K562 (cell line): ENCODE results near the gene RASSF7. TPM values are rescaled to one million over a fixed set of nuclear protein-coding genes. Genes with fewer than 3 reads are reported as not detected.

Source experiments
- ATAC-seq: fragments of 200-7000 bp; cut with Tn5 transposase; 3 replicates; pipeline ENCODE4 v1.9.1; 2020; ENCODE audit warnings: moderate library complexity
- BruUV-seq: library from RNA; stranded (reverse); fragments of 400-500 nt; replicated peaks from 2 replicates; lab custom pipeline; 2021; lab: Mats Ljungman, UMichigan
- CTCF ChIA-PET: fragments of 300-600 bp; formaldehyde crosslinking; extraction: SDS; loops from one replicate; lab custom pipeline; 2021; ENCODE audit warnings: low intra/inter-chr PET ratio; lab: Yijun Ruan, JAX
- POLR2A ChIA-PET: fragments of 300-600, 350-650 bp; sonication (Branson Sonifier 250); formaldehyde crosslinking; extraction: SDS; loops from one replicate; lab custom pipeline; 2021; ENCODE audit warnings: antibody characterized with exemption, inconsistent platforms; lab: Yijun Ruan, JAX
- DNase-seq, 4 experiments: peaks; one replicate each; pipeline versions ENCODE4 v3.0.0 to v3.0.0-alpha.2; 2011 to 2018; ENCODE audit warnings: low spot score in 3 of 4, mixed read lengths in 3 of 4; ENCODE audit errors: extremely low read depth in 1 of 4
- FAIRE-seq: peaks from 2 replicates; lab custom pipeline; 2011; peaks lifted over from hg19 to GRCh38; lab: Jason Lieb, UNC
- H2AFZ ChIP-seq: 2 replicates; pipeline ENCODE4 v1.6.0; 2011; ENCODE audit warnings: low read depth, low read length, control low read depth, inconsistent platforms
- H3K27ac ChIP-seq: fragments of 200-600 bp; 3 replicates; pipeline ENCODE4 v1.8.0; 2011; ENCODE audit warnings: low read depth, mild to moderate bottlenecking, control low read depth, inconsistent platforms, low read length, moderate library complexity, mixed read lengths; ENCODE audit errors: extremely low read depth
- H3K27me3 ChIP-seq, 2 experiments: fragments of 300-600 bp in 1 of 2; 2 replicates in 1 of 2; 3 replicates in 1 of 2; pipeline versions ENCODE4 v1.6.0 to v1.8.0; 2011; ENCODE audit warnings: inconsistent platforms in 2 of 2, low read length in 2 of 2, mild to moderate bottlenecking in 1 of 2, mixed read lengths in 1 of 2, moderate library complexity in 1 of 2; ENCODE audit not compliant: control insufficient read depth in 2 of 2, insufficient read depth in 2 of 2
- H3K36me3 ChIP-seq: fragments of 300-600 bp; 3 replicates; pipeline ENCODE4 v1.8.0; 2011; ENCODE audit warnings: mild to moderate bottlenecking, low read length, inconsistent platforms; ENCODE audit not compliant: control insufficient read depth, insufficient read depth
- H3K4me1 ChIP-seq, 2 experiments: fragments of 200-600 bp in 1 of 2; replicated peaks in 1 of 2; 2 replicates in 1 of 2; 3 replicates in 1 of 2; pipeline versions ENCODE4 v1.5.1 to v1.8.0; 2011; ENCODE audit warnings: inconsistent platforms in 2 of 2, low read length in 2 of 2, mild to moderate bottlenecking in 1 of 2, mixed read lengths in 1 of 2, moderate library complexity in 1 of 2; ENCODE audit not compliant: control insufficient read depth in 2 of 2, insufficient read depth in 2 of 2
- H3K4me2 ChIP-seq: 2 replicates; pipeline ENCODE4 v1.6.1; 2011; ENCODE audit warnings: low read length, control low read depth, inconsistent platforms, mixed read lengths; ENCODE audit not compliant: insufficient read depth
- H3K4me3 ChIP-seq: fragments of 200-600 bp; sonication (generic), shearing (Covaris generic); 2 replicates; pipeline ENCODE4 v1.5.1; 2016; ENCODE audit warnings: control low read depth, inconsistent platforms
- H3K79me2 ChIP-seq: fragments of 200-600 bp; 3 replicates; pipeline ENCODE4 v1.8.0; 2011; ENCODE audit warnings: low read length, inconsistent platforms; ENCODE audit not compliant: control insufficient read depth, insufficient read depth
- H3K9ac ChIP-seq, 2 experiments: 2 replicates each; pipeline versions ENCODE4 v1.6.0 to v1.6.1; 2011; ENCODE audit warnings: low read depth in 2 of 2, low read length in 2 of 2, control low read depth in 1 of 2, inconsistent platforms in 1 of 2, mild to moderate bottlenecking in 1 of 2, mixed read lengths in 1 of 2; ENCODE audit not compliant: insufficient read depth in 1 of 2
- H3K9me1 ChIP-seq: one replicate; pipeline ENCODE4 v1.6.0; 2011; ENCODE audit warnings: inconsistent platforms, mild to moderate bottlenecking, low read length, moderate library complexity; ENCODE audit not compliant: control insufficient read depth, insufficient read depth
- H3K9me3 ChIP-seq: replicated peaks from 2 replicates; pipeline ENCODE4 v1.5.1; 2011; ENCODE audit warnings: low read depth, low read length, inconsistent platforms; ENCODE audit not compliant: control insufficient read depth, insufficient read depth
- H4K20me1 ChIP-seq: replicated peaks from 2 replicates; pipeline ENCODE4 v1.6.1; 2011; ENCODE audit warnings: low read length, inconsistent platforms, mixed read lengths; ENCODE audit not compliant: control insufficient read depth, insufficient read depth
- CHAMP1 ChIP-seq: fragments of 450-650 bp; IDR thresholded peaks from 2 replicates; pipeline ENCODE4 v1.6.1; 2016; ENCODE audit warnings: mild to moderate bottlenecking
- DDX20 ChIP-seq: fragments of 450-650 bp; IDR thresholded peaks from 2 replicates; pipeline ENCODE4 v1.6.1; 2016; ENCODE audit warnings: missing genetic modification characterization, low read depth, mild to moderate bottlenecking, missing compliant biosample characterization, moderate library complexity
- DIDO1 ChIP-seq: fragments of 450-650 bp; IDR thresholded peaks from 2 replicates; pipeline ENCODE4 v1.6.1; 2016; ENCODE audit warnings: low read depth, missing biosample characterization, missing genetic modification characterization
- ETS2 ChIP-seq: IDR thresholded peaks from 2 replicates; pipeline ENCODE4 v1.6.1; 2016; ENCODE audit warnings: borderline replicate concordance, missing genetic modification characterization, mild to moderate bottlenecking, moderate library complexity, missing compliant biosample characterization; ENCODE audit not compliant: poor library complexity, severe bottlenecking
- ILF3 ChIP-seq: fragments of 450-650 bp; IDR thresholded peaks from 2 replicates; pipeline ENCODE4 v1.6.1; 2018; ENCODE audit warnings: antibody characterized with exemption, mild to moderate bottlenecking, moderate library complexity, borderline replicate concordance
- KAT7 ChIP-seq: sonication (generic); formaldehyde crosslinking; IDR thresholded peaks from 2 replicates; pipeline ENCODE4 v1.8.0; 2022; ENCODE audit warnings: missing genetic modification reagents, mild to moderate bottlenecking, borderline replicate concordance
- MYC ChIP-seq, 2 experiments: fragments of 250-450 bp in 1 of 2; sonication (Bioruptor Pico) in 1 of 2; IDR thresholded peaks; 2 replicates each; pipeline versions ENCODE4 v1.5.1 to v1.6.1; 2012 to 2021; ENCODE audit warnings: low read depth in 2 of 2, borderline replicate concordance in 1 of 2, improper control_type of control experiment in 1 of 2, low read length in 1 of 2, mild to moderate bottlenecking in 1 of 2, moderate library complexity in 1 of 2
- MYNN ChIP-seq, 2 experiments: sonication (generic); formaldehyde crosslinking in 1 of 2; IDR thresholded peaks; 2 replicates each; pipeline versions ENCODE4 v1.5.0 to v1.6.1; 2016 to 2020; ENCODE audit warnings: antibody characterized with exemption in 1 of 2, missing genetic modification reagents in 1 of 2
- POLR2G ChIP-seq: fragments of 200-400 bp; formaldehyde crosslinking; IDR thresholded peaks from 2 replicates; pipeline ENCODE4 v1.6.1; 2017; ENCODE audit warnings: low read depth, mild to moderate bottlenecking, antibody characterized with exemption, low read length, moderate library complexity
- SPI1 ChIP-seq: IDR thresholded peaks from 2 replicates; pipeline ENCODE4 v1.6.1; 2011; ENCODE audit warnings: low read depth, low read length, control low read depth, borderline replicate concordance
- ZZZ3 ChIP-seq: fragments of 450-650 bp; IDR thresholded peaks from 2 replicates; pipeline ENCODE4 v1.6.1; 2016; ENCODE audit warnings: antibody characterized with exemption, mild to moderate bottlenecking, moderate library complexity
- WGBS: fragments of 100-300 bp; shearing (Covaris generic); methylation state at CpG from one replicate; pipeline ENCODE4 v1.1.6; 2016; ENCODE audit warnings: low coverage, mixed read lengths; ENCODE audit not compliant: insufficient coverage; ENCODE audit errors: missing lambda C conversion rate; 5-methylcytosine and 5-hydroxymethylcytosine counted together
- in situ Hi-C: fragments of 300-500 bp; cut with MboI; formaldehyde crosslinking; loops from 4 replicates; pipeline ENCODE4 v1.15.0; 2018; ENCODE audit warnings: inconsistent platforms, mixed read lengths
- intact Hi-C: fragments of 100-400 bp; cut with micrococcal nuclease; formaldehyde crosslinking; loops from 2 replicates; pipeline ENCODE4 v1.14.2; 2022
- polyA plus RNA-seq, 8 experiments: library from polyadenylated mRNA; depleted of rRNA in 4 of 8; stranded (reverse) in 5 of 8; unstranded in 3 of 8; fragments of >200 nt; fragmentation: Nextera tagmentation in 2 of 8; fragmentation: Illumina TruSeq in 1 of 8; extraction: Ambion mirVana in 2 of 8; extraction: Trizol in 1 of 8; gene quantifications; 2 replicates each; pipeline versions ENCODE4 v1.2.1 to v1.2.3, GENCODE V29; 2011 to 2014; ENCODE audit warnings: inconsistent platforms in 1 of 8, missing spikeins in 1 of 8
- total RNA-seq, 7 experiments: library from RNA; depleted of rRNA in 6 of 7; stranded (reverse); fragments of >200 nt in 6 of 7; fragmentation: Illumina TruSeq in 2 of 7; extraction: Trizol in 2 of 7; gene quantifications; 2 replicates each; pipeline versions ENCODE4 v1.2.1 to v1.2.3, GENCODE V29; 2011 to 2021; ENCODE audit warnings: low replicate concordance in 1 of 7

The RASSF7 gene
- total and polyA plus RNA-seq, 9 of the 15 experiments (the other 6 are each of a cell fraction or from before 2014, with no cell fraction given): 0.41 to 45.2 (median 18.6) TPM

- H3K4me2 ChIP-seq: no peak overlapping the region
- FAIRE-seq (no peak), ATAC-seq (no peak), DNase-seq (no peak)
- ChIA-PET CTCF (no interaction called here), POLR2A (interaction anchor here (1.1 to 1.2 kb wide), 2 partner anchors 10 to 13 kb away, joined by 4 to 6 read pairs; no protein-coding TSS in a partner anchor)
- H3K36me3 ChIP-seq: peaks cover 97% of the 10 kb centered on the region
- H2AFZ ChIP-seq: no peak overlapping the region
- no peak overlapping the region for H3K27ac ChIP-seq
- no TSS peak for BruUV-seq
- no peaks in the 10 kb centered on the region for H3K27me3 ChIP-seq
- no peaks in the 10 kb centered on the region for H3K9me3 ChIP-seq
- peaks cover 23% of the 10 kb centered on the region for H3K79me2 ChIP-seq
- 0 out of 2 replicates have a peak, but pooled peaks have one; percentile 20 for TF ChIP-seq POLR2G
- no peak for TF ChIP-seq MYNN (IDR thresholded peaks at IDR 0.05)
- no peak for TF ChIP-seq MYNN (CRISPR knock-in tag; IDR thresholded peaks at IDR 0.05)
- H3K9me1 ChIP-seq: no peaks in the 10 kb centered on the region
- in situ Hi-C loops (no loop called here), intact Hi-C loops (no loop called here)
- no peaks in the 10 kb centered on the region; the same call in 1 of the 2 replicates for H4K20me1 ChIP-seq
- no peak overlapping the region for H3K4me3 ChIP-seq
- peaks cover 3 to 30% of the 10 kb centered on the region in 2 experiments; a peak in 4 of 5 replicates for H3K4me1 ChIP-seq
- 85% methylated on average over 11 of the region's 11 CpGs for WGBS
- no peak overlapping the region for H3K9ac ChIP-seq
These were observed 30.2 kb downstream of the RASSF7 start for GRCh38 chr11:590997-591396.

GRCh38 chr11:592501-592900, 31.7 kb downstream of the RASSF7 start:
- DNase-seq (no peak), FAIRE-seq (no peak), ATAC-seq (no peak)
- Histone ChIP-seq H3K9me3 (no peaks in the 10 kb centered on the region), H3K9me1 (no peaks in the 10 kb centered on the region), H3K4me2 (no peak overlapping the region), H3K27me3 (no peaks in the 10 kb centered on the region), H2AFZ (no peak overlapping the region), H3K4me1 (peaks cover 3 to 25% of the 10 kb centered on the region in 2 experiments; a peak in 4 of 5 replicates), H3K27ac (no peak overlapping the region), H4K20me1 (no peaks in the 10 kb centered on the region; the same call in 1 of the 2 replicates), H3K36me3 (peaks cover 96% of the 10 kb centered on the region), H3K79me2 (peaks cover 20% of the 10 kb centered on the region), H3K9ac (peak overlapping the region in 1 of 2 experiments; percentile 4; a peak in 1 of 4 replicates), H3K4me3 (no peak overlapping the region)
- WGBS: 97% methylated on average over 21 of the region's 22 CpGs
- CTCF ChIA-PET: no interaction called here
- no TSS peak for BruUV-seq
- in situ Hi-C loops: no loop called here
- POLR2A ChIA-PET: interaction anchor here (1.0 kb wide), 1 partner anchor 22 kb away, joined by 3 read pairs; no protein-coding TSS in a partner anchor
- intact Hi-C loops: no loop called here
- TF ChIP-seq ILF3: no peak
- no peak for TF ChIP-seq KAT7 (CRISPR knock-in tag)
- TF ChIP-seq DIDO1 (tag): no peak
- TF ChIP-seq MYC (IDR thresholded peaks at IDR 0.05; ENCODE audit: low read depth, low read length): no peak
- no peak for TF ChIP-seq MYC (CRISPR knock-in tag; IDR thresholded peaks at IDR 0.05; ENCODE audit: borderline replicate concordance, low read depth)
- no peak for TF ChIP-seq ZZZ3
- TF ChIP-seq SPI1: no peak
- no peak for TF ChIP-seq DDX20
- no peak for TF ChIP-seq ETS2
- no peak for TF ChIP-seq CHAMP1
